WTC11 (cell line): Measurements from ENCODE around the gene HNRNPUL1. TPM values are rescaled to one million over a fixed set of nuclear protein-coding genes. Genes with fewer than 3 reads are reported as not detected.

Experiments
- ATAC-seq: fragments of 200-7000 bp; cut with Tn5 transposase; 2 replicates; pipeline ENCODE4 v1.10.0; 2021; ENCODE audit warnings: mild to moderate bottlenecking, moderate library complexity
- CTCF ChIA-PET: fragments of 300-600 bp; sonication (Branson Sonifier 250); formaldehyde crosslinking; loops from one replicate; lab custom pipeline; 2021; ENCODE audit warnings: antibody characterized with exemption; lab: Charles Lee
- POLR2A ChIA-PET: fragments of 350-600 bp; sonication (Branson Sonifier 250); formaldehyde crosslinking; loops from one replicate; lab custom pipeline; 2021; ENCODE audit warnings: antibody characterized with exemption; lab: Charles Lee
- DNase-seq: peaks from one replicate; pipeline ENCODE4 v3.0.0; 2021; ENCODE audit warnings: low spot score
- H3K27ac Mint-ChIP-seq: 2 replicates; pipeline ENCODE4 v1.8.0; 2021; ENCODE audit warnings: mixed read lengths
- H3K27me3 Mint-ChIP-seq: 2 replicates; pipeline ENCODE4 v1.8.0; 2021; ENCODE audit warnings: low read depth, mild to moderate bottlenecking, moderate library complexity, mixed read lengths
- H3K36me3 Mint-ChIP-seq: 2 replicates; pipeline ENCODE4 v1.8.0; 2021; ENCODE audit warnings: mixed read lengths
- H3K4me1 Mint-ChIP-seq: 2 replicates; pipeline ENCODE4 v1.8.0; 2022; ENCODE audit warnings: mixed read lengths
- H3K4me3 Mint-ChIP-seq: 2 replicates; pipeline ENCODE4 v1.8.0; 2021; ENCODE audit warnings: mild to moderate bottlenecking, moderate library complexity, mixed read lengths
- H3K9me3 Mint-ChIP-seq: 2 replicates; pipeline ENCODE4 v1.8.0; 2021; ENCODE audit warnings: mixed read lengths
- CREB1 ChIP-seq: sonication (generic); formaldehyde crosslinking; IDR thresholded peaks from 2 replicates; pipeline ENCODE4 v1.8.0; 2023; ENCODE audit warnings: mild to moderate bottlenecking, missing genetic modification reagents
- EMX1 ChIP-seq: fragments of 250-450 bp; sonication (Bioruptor Pico); IDR thresholded peaks from 2 replicates; pipeline ENCODE4 v1.8.0; 2021; ENCODE audit warnings: mild to moderate bottlenecking
- GRHL2 ChIP-seq: fragments of 250-450 bp; sonication (Bioruptor Pico); IDR thresholded peaks from 2 replicates; pipeline ENCODE4 v1.8.0; 2022; ENCODE audit warnings: mild to moderate bottlenecking, moderate library complexity; ENCODE audit not compliant: insufficient replicate concordance, severe bottlenecking
- SMAD3 ChIP-seq: sonication (generic); formaldehyde crosslinking; IDR thresholded peaks from 2 replicates; pipeline ENCODE4 v1.8.0; 2022; ENCODE audit warnings: missing genetic modification reagents, mild to moderate bottlenecking, borderline replicate concordance
- ZBTB21 ChIP-seq: sonication (generic); formaldehyde crosslinking; IDR thresholded peaks from 2 replicates; pipeline ENCODE4 v1.8.1; 2023; ENCODE audit warnings: mild to moderate bottlenecking, missing genetic modification reagents, borderline replicate concordance
- ZNF232 ChIP-seq: sonication (generic); formaldehyde crosslinking; IDR thresholded peaks from 2 replicates; pipeline ENCODE4 v1.8.0; 2022; ENCODE audit warnings: mild to moderate bottlenecking, missing genetic modification reagents
- ZNF317 ChIP-seq: sonication (generic); formaldehyde crosslinking; IDR thresholded peaks from 2 replicates; pipeline ENCODE4 v1.8.1; 2023; ENCODE audit warnings: low read depth, mild to moderate bottlenecking, moderate library complexity, missing genetic modification reagents, borderline replicate concordance
- ZNF396 ChIP-seq: fragments of 250-450 bp; sonication (Bioruptor Pico); IDR thresholded peaks from 2 replicates; pipeline ENCODE4 v1.8.0; 2021; ENCODE audit warnings: mild to moderate bottlenecking, moderate library complexity, borderline replicate concordance
- ZNF416 ChIP-seq: fragments of 250-450 bp; sonication (Bioruptor Pico); IDR thresholded peaks from 2 replicates; pipeline ENCODE4 v1.9.0; 2021; ENCODE audit warnings: mild to moderate bottlenecking, inconsistent platforms
- ZNF671 ChIP-seq: fragments of 250-450 bp; sonication (Bioruptor Pico); IDR thresholded peaks from 2 replicates; pipeline ENCODE4 v1.8.0; 2021; ENCODE audit warnings: mild to moderate bottlenecking
- total RNA-seq: library from RNA; stranded (reverse); gene quantifications from 3 replicates; pipeline ENCODE4 v1.2.3, GENCODE V29; 2021
- TF ChIP-seq, protein P1 (sequence below): sonication (generic); formaldehyde crosslinking; IDR thresholded peaks from 2 replicates; pipeline ENCODE4 v1.8.1; 2022; ENCODE audit warnings: low read depth, mild to moderate bottlenecking, moderate library complexity, missing genetic modification reagents, borderline replicate concordance
- TF ChIP-seq, protein P2 (sequence below): sonication (generic); formaldehyde crosslinking; IDR thresholded peaks from 2 replicates; pipeline ENCODE4 v1.8.1; 2022; ENCODE audit warnings: mild to moderate bottlenecking, moderate library complexity, missing genetic modification reagents
- TF ChIP-seq, protein P3 (sequence below): fragments of 250-450 bp; sonication (Bioruptor Pico); IDR thresholded peaks from 2 replicates; pipeline ENCODE4 v1.8.0; 2021; ENCODE audit warnings: mild to moderate bottlenecking
- TF ChIP-seq, protein P4 (sequence below): sonication (generic); formaldehyde crosslinking; IDR thresholded peaks from 2 replicates; pipeline ENCODE4 v1.8.0; 2023; ENCODE audit warnings: mild to moderate bottlenecking, missing genetic modification reagents
- TF ChIP-seq, protein P5 (sequence below): sonication (generic); formaldehyde crosslinking; IDR thresholded peaks from 2 replicates; pipeline ENCODE4 v1.8.0; 2023; ENCODE audit warnings: missing genetic modification reagents
- TF ChIP-seq, protein P6 (sequence below): sonication (generic); formaldehyde crosslinking; IDR thresholded peaks from 2 replicates; pipeline ENCODE4 v1.8.1; 2023; ENCODE audit warnings: mild to moderate bottlenecking, missing genetic modification reagents
- TF ChIP-seq, protein P7 (sequence below): fragments of 250-450 bp; sonication (Bioruptor Pico); IDR thresholded peaks from 2 replicates; pipeline ENCODE4 v1.9.0; 2021; ENCODE audit warnings: mild to moderate bottlenecking, borderline replicate concordance
- TF ChIP-seq, protein P8 (sequence below): sonication (generic); formaldehyde crosslinking; IDR thresholded peaks from 2 replicates; pipeline ENCODE4 v1.8.0; 2022; ENCODE audit warnings: mild to moderate bottlenecking, missing genetic modification reagents
- TF ChIP-seq, protein P9 (sequence below): sonication (generic); formaldehyde crosslinking; IDR thresholded peaks from 2 replicates; pipeline ENCODE4 v1.8.1; 2023; ENCODE audit warnings: mild to moderate bottlenecking, missing genetic modification reagents, moderate library complexity
- TF ChIP-seq, protein P10 (sequence below): sonication (generic); formaldehyde crosslinking; IDR thresholded peaks from 2 replicates; pipeline ENCODE4 v1.8.0; 2022; ENCODE audit warnings: missing genetic modification reagents

The HNRNPUL1 gene
- total RNA-seq, 1 experiment from 2014 or later = 282 TPM

DNA sequence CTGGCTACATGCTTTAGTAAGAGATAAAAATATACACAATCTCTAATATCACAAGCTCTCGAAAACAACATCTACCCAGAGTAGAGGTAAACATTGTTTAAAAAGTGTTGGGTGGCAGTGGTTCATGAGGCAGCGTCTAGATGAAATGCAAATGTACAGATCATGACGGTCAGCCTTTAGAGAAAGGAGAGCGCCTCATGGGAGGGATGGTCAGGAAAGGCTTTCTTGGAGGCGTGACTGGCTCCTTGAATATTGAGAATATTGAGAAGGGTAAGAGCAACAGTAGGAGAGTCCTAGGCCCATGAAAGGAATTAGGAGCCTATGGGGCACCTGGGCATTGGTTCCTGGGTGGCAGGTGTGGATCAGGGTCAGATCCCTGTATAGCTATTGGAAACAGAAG lies 10.6 kb downstream of the HNRNPUL1 start:
- CTCF ChIA-PET = interaction anchor here (1.2 kb wide), 1 partner anchor 70 kb away, joined by 3 read pairs; no protein-coding TSS in a partner anchor

More for the DNA sequence above, 10.6 kb downstream of the HNRNPUL1 start:
- no peaks in the 10 kb centered on the region for H3K4me1 Mint-ChIP-seq
- no peaks in the 10 kb centered on the region for H3K9me3 Mint-ChIP-seq
- H3K4me3 Mint-ChIP-seq = no peak overlapping the region
- H3K36me3 Mint-ChIP-seq = peaks cover 91% of the 10 kb centered on the region
- POLR2A ChIA-PET = no interaction called here
- ATAC-seq (no peak), DNase-seq (no peak)
- peak overlapping the region; percentile 54; the same call in 1 of the 2 replicates for H3K27ac Mint-ChIP-seq
- no peaks in the 10 kb centered on the region for H3K27me3 Mint-ChIP-seq
- TF ChIP-seq, protein P1, sequence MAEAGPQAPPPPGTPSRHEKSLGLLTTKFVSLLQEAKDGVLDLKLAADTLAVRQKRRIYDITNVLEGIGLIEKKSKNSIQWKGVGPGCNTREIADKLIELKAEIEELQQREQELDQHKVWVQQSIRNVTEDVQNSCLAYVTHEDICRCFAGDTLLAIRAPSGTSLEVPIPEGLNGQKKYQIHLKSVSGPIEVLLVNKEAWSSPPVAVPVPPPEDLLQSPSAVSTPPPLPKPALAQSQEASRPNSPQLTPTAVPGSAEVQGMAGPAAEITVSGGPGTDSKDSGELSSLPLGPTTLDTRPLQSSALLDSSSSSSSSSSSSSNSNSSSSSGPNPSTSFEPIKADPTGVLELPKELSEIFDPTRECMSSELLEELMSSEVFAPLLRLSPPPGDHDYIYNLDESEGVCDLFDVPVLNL = no peak
- TF ChIP-seq, protein P2, sequence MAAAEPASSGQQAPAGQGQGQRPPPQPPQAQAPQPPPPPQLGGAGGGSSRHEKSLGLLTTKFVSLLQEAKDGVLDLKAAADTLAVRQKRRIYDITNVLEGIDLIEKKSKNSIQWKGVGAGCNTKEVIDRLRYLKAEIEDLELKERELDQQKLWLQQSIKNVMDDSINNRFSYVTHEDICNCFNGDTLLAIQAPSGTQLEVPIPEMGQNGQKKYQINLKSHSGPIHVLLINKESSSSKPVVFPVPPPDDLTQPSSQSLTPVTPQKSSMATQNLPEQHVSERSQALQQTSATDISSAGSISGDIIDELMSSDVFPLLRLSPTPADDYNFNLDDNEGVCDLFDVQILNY = no peak
- TF ChIP-seq, protein P3, sequence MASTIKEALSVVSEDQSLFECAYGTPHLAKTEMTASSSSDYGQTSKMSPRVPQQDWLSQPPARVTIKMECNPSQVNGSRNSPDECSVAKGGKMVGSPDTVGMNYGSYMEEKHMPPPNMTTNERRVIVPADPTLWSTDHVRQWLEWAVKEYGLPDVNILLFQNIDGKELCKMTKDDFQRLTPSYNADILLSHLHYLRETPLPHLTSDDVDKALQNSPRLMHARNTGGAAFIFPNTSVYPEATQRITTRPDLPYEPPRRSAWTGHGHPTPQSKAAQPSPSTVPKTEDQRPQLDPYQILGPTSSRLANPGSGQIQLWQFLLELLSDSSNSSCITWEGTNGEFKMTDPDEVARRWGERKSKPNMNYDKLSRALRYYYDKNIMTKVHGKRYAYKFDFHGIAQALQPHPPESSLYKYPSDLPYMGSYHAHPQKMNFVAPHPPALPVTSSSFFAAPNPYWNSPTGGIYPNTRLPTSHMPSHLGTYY = no peak
- TF ChIP-seq, protein P4, sequence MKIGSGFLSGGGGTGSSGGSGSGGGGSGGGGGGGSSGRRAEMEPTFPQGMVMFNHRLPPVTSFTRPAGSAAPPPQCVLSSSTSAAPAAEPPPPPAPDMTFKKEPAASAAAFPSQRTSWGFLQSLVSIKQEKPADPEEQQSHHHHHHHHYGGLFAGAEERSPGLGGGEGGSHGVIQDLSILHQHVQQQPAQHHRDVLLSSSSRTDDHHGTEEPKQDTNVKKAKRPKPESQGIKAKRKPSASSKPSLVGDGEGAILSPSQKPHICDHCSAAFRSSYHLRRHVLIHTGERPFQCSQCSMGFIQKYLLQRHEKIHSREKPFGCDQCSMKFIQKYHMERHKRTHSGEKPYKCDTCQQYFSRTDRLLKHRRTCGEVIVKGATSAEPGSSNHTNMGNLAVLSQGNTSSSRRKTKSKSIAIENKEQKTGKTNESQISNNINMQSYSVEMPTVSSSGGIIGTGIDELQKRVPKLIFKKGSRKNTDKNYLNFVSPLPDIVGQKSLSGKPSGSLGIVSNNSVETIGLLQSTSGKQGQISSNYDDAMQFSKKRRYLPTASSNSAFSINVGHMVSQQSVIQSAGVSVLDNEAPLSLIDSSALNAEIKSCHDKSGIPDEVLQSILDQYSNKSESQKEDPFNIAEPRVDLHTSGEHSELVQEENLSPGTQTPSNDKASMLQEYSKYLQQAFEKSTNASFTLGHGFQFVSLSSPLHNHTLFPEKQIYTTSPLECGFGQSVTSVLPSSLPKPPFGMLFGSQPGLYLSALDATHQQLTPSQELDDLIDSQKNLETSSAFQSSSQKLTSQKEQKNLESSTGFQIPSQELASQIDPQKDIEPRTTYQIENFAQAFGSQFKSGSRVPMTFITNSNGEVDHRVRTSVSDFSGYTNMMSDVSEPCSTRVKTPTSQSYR (CRISPR knock-in tag) = no peak
- no peak for TF ChIP-seq ZNF416 (CRISPR knock-in tag)
- TF ChIP-seq, protein P5, sequence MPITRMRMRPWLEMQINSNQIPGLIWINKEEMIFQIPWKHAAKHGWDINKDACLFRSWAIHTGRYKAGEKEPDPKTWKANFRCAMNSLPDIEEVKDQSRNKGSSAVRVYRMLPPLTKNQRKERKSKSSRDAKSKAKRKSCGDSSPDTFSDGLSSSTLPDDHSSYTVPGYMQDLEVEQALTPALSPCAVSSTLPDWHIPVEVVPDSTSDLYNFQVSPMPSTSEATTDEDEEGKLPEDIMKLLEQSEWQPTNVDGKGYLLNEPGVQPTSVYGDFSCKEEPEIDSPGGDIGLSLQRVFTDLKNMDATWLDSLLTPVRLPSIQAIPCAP = no peak
- TF ChIP-seq, protein P6, sequence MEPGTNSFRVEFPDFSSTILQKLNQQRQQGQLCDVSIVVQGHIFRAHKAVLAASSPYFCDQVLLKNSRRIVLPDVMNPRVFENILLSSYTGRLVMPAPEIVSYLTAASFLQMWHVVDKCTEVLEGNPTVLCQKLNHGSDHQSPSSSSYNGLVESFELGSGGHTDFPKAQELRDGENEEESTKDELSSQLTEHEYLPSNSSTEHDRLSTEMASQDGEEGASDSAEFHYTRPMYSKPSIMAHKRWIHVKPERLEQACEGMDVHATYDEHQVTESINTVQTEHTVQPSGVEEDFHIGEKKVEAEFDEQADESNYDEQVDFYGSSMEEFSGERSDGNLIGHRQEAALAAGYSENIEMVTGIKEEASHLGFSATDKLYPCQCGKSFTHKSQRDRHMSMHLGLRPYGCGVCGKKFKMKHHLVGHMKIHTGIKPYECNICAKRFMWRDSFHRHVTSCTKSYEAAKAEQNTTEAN = no peak
- TF ChIP-seq, protein P7, sequence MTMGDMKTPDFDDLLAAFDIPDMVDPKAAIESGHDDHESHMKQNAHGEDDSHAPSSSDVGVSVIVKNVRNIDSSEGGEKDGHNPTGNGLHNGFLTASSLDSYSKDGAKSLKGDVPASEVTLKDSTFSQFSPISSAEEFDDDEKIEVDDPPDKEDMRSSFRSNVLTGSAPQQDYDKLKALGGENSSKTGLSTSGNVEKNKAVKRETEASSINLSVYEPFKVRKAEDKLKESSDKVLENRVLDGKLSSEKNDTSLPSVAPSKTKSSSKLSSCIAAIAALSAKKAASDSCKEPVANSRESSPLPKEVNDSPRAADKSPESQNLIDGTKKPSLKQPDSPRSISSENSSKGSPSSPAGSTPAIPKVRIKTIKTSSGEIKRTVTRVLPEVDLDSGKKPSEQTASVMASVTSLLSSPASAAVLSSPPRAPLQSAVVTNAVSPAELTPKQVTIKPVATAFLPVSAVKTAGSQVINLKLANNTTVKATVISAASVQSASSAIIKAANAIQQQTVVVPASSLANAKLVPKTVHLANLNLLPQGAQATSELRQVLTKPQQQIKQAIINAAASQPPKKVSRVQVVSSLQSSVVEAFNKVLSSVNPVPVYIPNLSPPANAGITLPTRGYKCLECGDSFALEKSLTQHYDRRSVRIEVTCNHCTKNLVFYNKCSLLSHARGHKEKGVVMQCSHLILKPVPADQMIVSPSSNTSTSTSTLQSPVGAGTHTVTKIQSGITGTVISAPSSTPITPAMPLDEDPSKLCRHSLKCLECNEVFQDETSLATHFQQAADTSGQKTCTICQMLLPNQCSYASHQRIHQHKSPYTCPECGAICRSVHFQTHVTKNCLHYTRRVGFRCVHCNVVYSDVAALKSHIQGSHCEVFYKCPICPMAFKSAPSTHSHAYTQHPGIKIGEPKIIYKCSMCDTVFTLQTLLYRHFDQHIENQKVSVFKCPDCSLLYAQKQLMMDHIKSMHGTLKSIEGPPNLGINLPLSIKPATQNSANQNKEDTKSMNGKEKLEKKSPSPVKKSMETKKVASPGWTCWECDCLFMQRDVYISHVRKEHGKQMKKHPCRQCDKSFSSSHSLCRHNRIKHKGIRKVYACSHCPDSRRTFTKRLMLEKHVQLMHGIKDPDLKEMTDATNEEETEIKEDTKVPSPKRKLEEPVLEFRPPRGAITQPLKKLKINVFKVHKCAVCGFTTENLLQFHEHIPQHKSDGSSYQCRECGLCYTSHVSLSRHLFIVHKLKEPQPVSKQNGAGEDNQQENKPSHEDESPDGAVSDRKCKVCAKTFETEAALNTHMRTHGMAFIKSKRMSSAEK (CRISPR knock-in tag) = no peak
- TF ChIP-seq ZNF396 (CRISPR knock-in tag) = no peak
- TF ChIP-seq CREB1 (CRISPR knock-in tag) = no peak
- TF ChIP-seq SMAD3 (CRISPR knock-in tag) = no peak
- TF ChIP-seq ZNF317 (CRISPR knock-in tag) = no peak
- TF ChIP-seq, protein P8, sequence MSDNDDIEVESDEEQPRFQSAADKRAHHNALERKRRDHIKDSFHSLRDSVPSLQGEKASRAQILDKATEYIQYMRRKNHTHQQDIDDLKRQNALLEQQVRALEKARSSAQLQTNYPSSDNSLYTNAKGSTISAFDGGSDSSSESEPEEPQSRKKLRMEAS (CRISPR knock-in tag) = no peak
- no peak for TF ChIP-seq ZNF671
- TF ChIP-seq ZBTB21 (CRISPR knock-in tag) = no peak
- TF ChIP-seq EMX1 (CRISPR knock-in tag) = no peak
- TF ChIP-seq, protein P9, sequence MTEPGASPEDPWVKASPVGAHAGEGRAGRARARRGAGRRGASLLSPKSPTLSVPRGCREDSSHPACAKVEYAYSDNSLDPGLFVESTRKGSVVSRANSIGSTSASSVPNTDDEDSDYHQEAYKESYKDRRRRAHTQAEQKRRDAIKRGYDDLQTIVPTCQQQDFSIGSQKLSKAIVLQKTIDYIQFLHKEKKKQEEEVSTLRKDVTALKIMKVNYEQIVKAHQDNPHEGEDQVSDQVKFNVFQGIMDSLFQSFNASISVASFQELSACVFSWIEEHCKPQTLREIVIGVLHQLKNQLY (CRISPR knock-in tag) = no peak
- TF ChIP-seq, protein P10, sequence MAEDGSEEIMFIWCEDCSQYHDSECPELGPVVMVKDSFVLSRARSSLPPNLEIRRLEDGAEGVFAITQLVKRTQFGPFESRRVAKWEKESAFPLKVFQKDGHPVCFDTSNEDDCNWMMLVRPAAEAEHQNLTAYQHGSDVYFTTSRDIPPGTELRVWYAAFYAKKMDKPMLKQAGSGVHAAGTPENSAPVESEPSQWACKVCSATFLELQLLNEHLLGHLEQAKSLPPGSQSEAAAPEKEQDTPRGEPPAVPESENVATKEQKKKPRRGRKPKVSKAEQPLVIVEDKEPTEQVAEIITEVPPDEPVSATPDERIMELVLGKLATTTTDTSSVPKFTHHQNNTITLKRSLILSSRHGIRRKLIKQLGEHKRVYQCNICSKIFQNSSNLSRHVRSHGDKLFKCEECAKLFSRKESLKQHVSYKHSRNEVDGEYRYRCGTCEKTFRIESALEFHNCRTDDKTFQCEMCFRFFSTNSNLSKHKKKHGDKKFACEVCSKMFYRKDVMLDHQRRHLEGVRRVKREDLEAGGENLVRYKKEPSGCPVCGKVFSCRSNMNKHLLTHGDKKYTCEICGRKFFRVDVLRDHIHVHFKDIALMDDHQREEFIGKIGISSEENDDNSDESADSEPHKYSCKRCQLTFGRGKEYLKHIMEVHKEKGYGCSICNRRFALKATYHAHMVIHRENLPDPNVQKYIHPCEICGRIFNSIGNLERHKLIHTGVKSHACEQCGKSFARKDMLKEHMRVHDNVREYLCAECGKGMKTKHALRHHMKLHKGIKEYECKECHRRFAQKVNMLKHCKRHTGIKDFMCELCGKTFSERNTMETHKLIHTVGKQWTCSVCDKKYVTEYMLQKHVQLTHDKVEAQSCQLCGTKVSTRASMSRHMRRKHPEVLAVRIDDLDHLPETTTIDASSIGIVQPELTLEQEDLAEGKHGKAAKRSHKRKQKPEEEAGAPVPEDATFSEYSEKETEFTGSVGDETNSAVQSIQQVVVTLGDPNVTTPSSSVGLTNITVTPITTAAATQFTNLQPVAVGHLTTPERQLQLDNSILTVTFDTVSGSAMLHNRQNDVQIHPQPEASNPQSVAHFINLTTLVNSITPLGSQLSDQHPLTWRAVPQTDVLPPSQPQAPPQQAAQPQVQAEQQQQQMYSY (CRISPR knock-in tag) = no peak
- no peak for TF ChIP-seq GRHL2 (CRISPR knock-in tag)
- no peak for TF ChIP-seq ZNF232 (CRISPR knock-in tag)
